ENCODE data around the gene HS2ST1.

Gene HS2ST1

GRCh38 chr1:86913896-86914600, 387 bp upstream of the HS2ST1 start, which contains the start of gene SELENOF (continued):
- TF ChIP-seq REST (tag by site-specific recombination; IDR thresholded peaks at IDR 0.05), result 0 out of 2 replicates have a peak, but pooled peaks have one; percentile 55

- ChIA-PET CTCF (interaction anchor here (0.6 to 1.6 kb wide), 6 partner anchors 19 to 166 kb away, joined by 3 to 12 read pairs (median 5); no protein-coding TSS in a partner anchor), POLR2A (interaction anchor here (0.7 to 2.7 kb wide), 7 partner anchors 19 to 211 kb away, joined by 3 to 12 read pairs (median 4); partner anchors contain the start of gene SH3GLB1)
- Histone ChIP-seq H3K4me1 (ENCODE audit: control insufficient read depth, insufficient read depth, low read length) (no peaks in the 10 kb centered on the region), H3K27ac (ENCODE audit: extremely low read depth, low read depth, low read length) (peak overlapping the region; percentile 76), H3K9me3 (ENCODE audit: control insufficient read depth, insufficient read depth, low read depth, low read length) (no peaks in the 10 kb centered on the region), H3K4me3 (ENCODE audit: low read depth, low read length) (peak overlapping the region; percentile 94), H3K36me3 (ENCODE audit: control insufficient read depth in 2 of 2, insufficient read depth in 1 of 2, low read length in 2 of 2) (peaks cover 0 to 10% of the 10 kb centered on the region in 2 experiments; a peak in 1 of 3 replicates)
- TF ChIP-seq ZNF335 (tag by site-specific recombination; conservative IDR thresholded peaks at IDR 0.05), result 0 out of 2 replicates have a peak, but pooled peaks have one; percentile 50
- no peak for TF ChIP-seq ZNF146 (tag by site-specific recombination; IDR thresholded peaks at IDR 0.05)
- TF ChIP-seq ZNF658 (tag by site-specific recombination; IDR thresholded peaks at IDR 0.05), result no peak
- no peak for TF ChIP-seq ZNF544 (tag by site-specific recombination; IDR thresholded peaks at IDR 0.05)
- no peak for TF ChIP-seq ZNF677 (tag by site-specific recombination; IDR thresholded peaks at IDR 0.05)
- no peak for TF ChIP-seq GLI4 (tag by site-specific recombination; IDR thresholded peaks at IDR 0.05)
- TF ChIP-seq ZNF548 (tag by site-specific recombination; IDR thresholded peaks at IDR 0.05), result no peak
- TF ChIP-seq ZNF529 (tag by site-specific recombination; IDR thresholded peaks at IDR 0.05; ENCODE audit: insufficient replicate concordance), result no peak
- peak; percentile 40; the same call in 1 of the 2 replicates for TF ChIP-seq ZSCAN16 (tag by site-specific recombination; IDR thresholded peaks at IDR 0.05)
- no peak for TF ChIP-seq ZNF518A (tag by site-specific recombination; conservative IDR thresholded peaks at IDR 0.05; ENCODE audit: low read depth)
- 0 out of 2 replicates have a peak, but pooled peaks have one; percentile 10 for TF ChIP-seq ZNF843 (tag by site-specific recombination; IDR thresholded peaks at IDR 0.05)
- TF ChIP-seq ZNF157 (tag by site-specific recombination; IDR thresholded peaks at IDR 0.05), result no peak
- TF ChIP-seq ZBTB11 (tag by site-specific recombination; conservative IDR thresholded peaks at IDR 0.05; ENCODE audit: low read depth), result peak; percentile 86
- no peak for TF ChIP-seq ZNF133 (tag by site-specific recombination; IDR thresholded peaks at IDR 0.05)
- no peak for TF ChIP-seq ZNF280C (tag by site-specific recombination; IDR thresholded peaks at IDR 0.05)
- no peak for TF ChIP-seq ZNF37A (tag by site-specific recombination; IDR thresholded peaks at IDR 0.05)
Measured at GRCh38 chr1:86914998-86915736, 732 bp downstream of the HS2ST1 start.
